Neuron (in vitro differentiated cells): ENCODE measurements around the gene TCF12.
"Not testable (repeated sequence)": the region's sequence is repeated elsewhere in the genome, so short reads cannot be mapped to it uniquely, and the experiment has no call there.

ENCODE experiments used
- H2AFZ ChIP-seq: one replicate; pipeline ENCODE4 v1.6.1; 2013; ENCODE audit warnings: low read depth, mild to moderate bottlenecking, inconsistent platforms, low read length, moderate library complexity
- H3K27me3 ChIP-seq: one replicate; pipeline ENCODE4 v1.6.1; 2013; ENCODE audit warnings: low read length; ENCODE audit not compliant: insufficient read depth
- H3K36me3 ChIP-seq: one replicate; pipeline ENCODE4 v1.6.1; 2013; ENCODE audit warnings: low read length; ENCODE audit not compliant: insufficient read depth
- H3K4me1 ChIP-seq: one replicate; pipeline ENCODE4 v1.6.1; 2013; ENCODE audit warnings: low read length; ENCODE audit not compliant: insufficient read depth
- H3K4me3 ChIP-seq: 2 replicates; pipeline ENCODE4 v1.5.1; 2013; ENCODE audit warnings: mild to moderate bottlenecking, low read length, moderate library complexity
- H3K9me3 ChIP-seq: one replicate; pipeline ENCODE4 v1.6.1; 2013; ENCODE audit warnings: low read length

Gene TCF12

DNA sequence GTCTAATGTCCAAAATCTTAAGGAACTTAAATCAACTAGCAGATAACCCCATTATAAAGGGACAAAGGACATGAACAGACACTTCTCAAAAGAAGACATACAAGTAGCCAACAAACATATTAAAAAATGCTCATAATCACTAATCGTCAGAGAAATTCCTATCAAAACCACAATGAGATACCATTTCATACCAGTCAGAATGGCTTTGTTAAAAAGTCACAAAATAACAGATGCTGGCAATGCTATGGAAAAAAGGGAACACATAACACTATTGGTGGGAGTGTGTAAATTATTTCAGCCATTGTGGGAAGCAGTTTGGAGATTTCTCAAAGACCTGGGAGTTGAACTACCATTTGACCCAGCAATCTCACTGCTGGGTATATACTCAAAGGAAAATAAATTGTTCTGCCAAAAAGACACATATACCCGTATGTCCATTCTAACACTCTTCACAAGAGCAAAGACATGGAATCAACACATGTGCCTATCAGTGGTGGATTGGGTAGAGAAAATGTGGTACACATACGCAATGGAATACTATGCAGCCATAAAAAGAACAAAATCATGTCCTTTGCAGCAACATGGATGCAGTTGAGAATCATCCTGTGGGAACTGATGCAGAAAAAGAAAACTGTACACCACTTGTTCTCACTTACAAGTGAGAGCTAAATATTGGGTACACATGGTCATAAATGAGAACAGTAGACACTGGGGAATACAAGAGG, 78.5 kb downstream of the TCF12 start:
- peaks cover 2% of the 10 kb centered on the region for H3K9me3 ChIP-seq
- H3K27me3 ChIP-seq, result no peaks in the 10 kb centered on the region
- peaks cover 11% of the 10 kb centered on the region for H3K36me3 ChIP-seq
- H3K4me3 ChIP-seq, result no peak overlapping the region
- no peak overlapping the region for H2AFZ ChIP-seq
- no peaks in the 10 kb centered on the region for H3K4me1 ChIP-seq

DNA sequence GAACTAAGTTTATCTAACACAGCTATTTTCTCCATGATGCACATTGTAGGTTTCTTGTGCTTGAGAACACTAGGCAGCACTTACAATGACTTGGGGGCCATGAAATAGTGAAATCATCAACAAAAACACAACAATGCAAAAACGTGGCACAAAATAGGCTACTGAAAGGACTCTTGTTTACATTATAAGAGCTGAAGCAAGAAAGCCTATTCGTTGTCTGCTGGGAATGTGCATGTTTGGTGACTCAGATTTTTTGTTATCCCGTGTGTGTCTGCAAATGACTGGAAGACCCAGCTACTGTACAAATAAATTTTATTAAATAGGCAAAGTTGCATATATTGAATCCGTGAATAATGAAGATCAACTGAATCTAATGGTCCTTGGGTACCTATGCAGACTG, 85.0 kb downstream of the TCF12 start:
- Histone ChIP-seq H3K27me3 (no peaks in the 10 kb centered on the region), H3K4me3 (no peak overlapping the region), H3K4me1 (no peaks in the 10 kb centered on the region), H3K9me3 (no peaks in the 10 kb centered on the region), H3K36me3 (no peaks in the 10 kb centered on the region), H2AFZ (no peak overlapping the region)

DNA sequence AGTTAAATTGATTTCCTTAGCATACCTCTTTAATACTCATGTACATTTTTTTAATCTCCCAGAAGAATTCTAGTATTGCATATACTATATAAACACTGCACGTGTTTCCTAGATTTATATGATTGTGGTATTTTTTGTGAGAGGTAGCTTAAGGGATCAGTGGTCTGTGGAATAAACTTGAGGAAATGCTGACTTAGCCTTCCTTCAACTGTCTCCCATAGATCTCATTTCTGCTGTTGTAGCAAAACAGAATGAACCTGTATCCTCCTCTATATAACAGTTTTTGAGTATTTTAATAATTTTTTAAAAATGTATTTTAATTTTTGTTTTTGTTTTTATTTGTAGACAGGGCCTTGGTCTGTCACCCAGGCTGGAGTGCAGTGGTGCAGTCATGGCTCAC, 86.8 kb downstream of the TCF12 start:
- H3K4me3 ChIP-seq, result no peak overlapping the region
- no peaks in the 10 kb centered on the region for H3K4me1 ChIP-seq
- no peak overlapping the region for H2AFZ ChIP-seq
- H3K36me3 ChIP-seq, result no peaks in the 10 kb centered on the region
- H3K9me3 ChIP-seq, result no peaks in the 10 kb centered on the region
- no peaks in the 10 kb centered on the region for H3K27me3 ChIP-seq

DNA sequence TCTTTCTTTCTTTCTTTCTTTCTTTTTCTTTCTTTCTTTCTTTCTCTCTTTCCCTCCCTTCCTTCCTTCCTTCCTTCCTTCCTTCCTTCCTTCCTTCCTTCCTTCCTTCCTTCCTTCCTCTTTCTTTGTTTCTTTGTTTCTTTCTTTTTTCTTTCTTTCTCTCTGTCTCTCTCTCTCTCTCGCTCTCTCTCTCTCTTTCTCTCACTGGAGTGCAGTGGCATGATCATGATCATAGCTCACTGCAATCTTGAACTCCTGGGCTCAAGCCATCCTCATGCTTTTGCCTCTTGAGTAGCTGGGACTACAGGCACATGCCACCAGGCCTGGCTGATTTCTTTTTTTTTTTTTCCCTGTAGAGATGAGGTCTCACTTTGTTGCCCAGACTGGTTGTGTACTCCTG, 89.4 kb downstream of the TCF12 start:
- not testable (repeated sequence) for H3K4me3 ChIP-seq, H3K4me1 ChIP-seq, H3K9me3 ChIP-seq, H3K36me3 ChIP-seq, H2AFZ ChIP-seq, H3K27me3 ChIP-seq

DNA sequence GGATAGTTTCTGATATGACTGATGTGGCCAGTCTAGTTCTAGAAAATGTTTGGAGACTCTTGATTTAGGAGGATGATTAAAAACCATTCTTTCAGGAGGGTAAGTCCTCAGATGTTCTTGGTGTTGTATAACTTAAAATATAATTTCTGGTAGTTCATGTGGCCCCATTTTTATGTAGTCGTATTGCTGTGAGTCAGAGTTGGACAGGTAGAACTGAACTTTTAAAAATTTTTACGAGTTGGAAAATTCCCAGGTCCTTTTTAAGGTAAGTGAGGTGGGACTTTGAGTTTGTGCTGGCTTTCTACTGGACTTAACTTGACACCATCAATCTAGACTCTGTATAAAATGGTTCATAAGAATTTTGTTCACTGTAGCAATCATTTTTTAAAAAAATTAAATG, 92.3 kb downstream of the TCF12 start:
- Histone ChIP-seq H2AFZ (no peak overlapping the region), H3K27me3 (no peaks in the 10 kb centered on the region), H3K9me3 (peaks cover 3% of the 10 kb centered on the region), H3K4me1 (no peaks in the 10 kb centered on the region), H3K4me3 (no peak overlapping the region), H3K36me3 (peaks cover 4% of the 10 kb centered on the region)

DNA sequence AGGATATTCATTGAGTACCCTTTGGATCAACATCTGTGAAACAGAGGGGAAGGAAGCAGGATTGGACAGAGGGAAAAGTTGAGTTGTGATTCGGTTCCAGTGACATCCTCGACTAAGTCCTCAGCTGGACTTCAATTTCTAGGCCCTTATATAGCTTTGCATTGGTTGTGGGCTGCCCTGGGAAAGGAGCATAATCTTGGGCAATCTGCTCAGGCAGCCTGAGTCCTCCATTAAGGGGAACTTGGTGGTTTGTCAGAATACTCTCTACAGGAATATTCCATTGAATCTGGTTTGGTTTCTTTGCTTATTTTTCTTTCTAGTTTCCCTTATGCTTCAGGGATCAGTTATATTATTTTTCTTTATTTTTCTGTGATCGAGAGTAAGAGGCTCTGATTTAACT, 94.1 kb downstream of the TCF12 start:
- H3K4me1 ChIP-seq, result no peaks in the 10 kb centered on the region
- H3K9me3 ChIP-seq, result peaks cover 3% of the 10 kb centered on the region
- H3K27me3 ChIP-seq, result no peaks in the 10 kb centered on the region
- H3K36me3 ChIP-seq, result peaks cover 4% of the 10 kb centered on the region
- no peak overlapping the region for H2AFZ ChIP-seq
- no peak overlapping the region for H3K4me3 ChIP-seq

DNA sequence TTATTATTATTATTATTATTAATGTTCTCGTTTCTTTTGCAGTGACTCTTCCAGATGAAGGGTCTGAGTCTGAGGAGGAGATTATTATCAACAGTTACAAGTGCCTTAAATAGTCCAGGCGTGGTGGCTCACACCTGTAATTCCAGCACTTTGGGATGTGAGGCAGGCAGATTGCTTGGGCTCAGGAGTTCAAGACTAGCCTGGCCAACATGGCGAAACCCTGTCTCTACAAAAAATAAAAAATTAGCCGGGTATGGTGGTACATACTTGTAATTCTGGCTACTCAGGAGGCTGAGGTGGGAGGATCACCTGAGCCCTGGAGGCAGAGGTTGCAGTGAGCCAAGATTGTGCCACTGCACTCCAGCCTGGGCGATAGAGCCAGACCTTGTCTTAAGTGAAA, 96.5 kb downstream of the TCF12 start:
- H3K4me3 ChIP-seq, H3K9me3 ChIP-seq, H2AFZ ChIP-seq, H3K27me3 ChIP-seq, H3K36me3 ChIP-seq, H3K4me1 ChIP-seq: not testable (repeated sequence)

DNA sequence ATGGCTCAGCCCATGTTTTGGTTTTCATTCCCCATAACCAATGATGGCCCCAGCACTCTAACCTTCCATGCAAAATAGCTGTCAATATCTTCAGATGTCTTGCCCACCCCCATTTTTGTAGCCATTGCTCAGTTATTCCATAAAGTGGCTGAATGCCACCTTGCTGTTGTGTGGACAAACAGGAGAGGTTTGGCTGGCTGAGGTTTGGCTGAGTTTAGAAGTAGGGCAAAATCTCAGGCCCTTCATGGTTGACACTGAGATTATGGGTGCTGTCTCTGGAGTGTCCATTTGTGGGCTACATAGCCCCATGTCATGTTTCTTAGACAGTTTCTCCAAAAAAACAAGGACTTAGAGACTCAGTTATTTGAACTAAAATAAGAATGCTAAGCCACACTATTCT, 96.9 kb downstream of the TCF12 start:
- H2AFZ ChIP-seq, result no peak overlapping the region
- peaks cover 3% of the 10 kb centered on the region for H3K9me3 ChIP-seq
- no peaks in the 10 kb centered on the region for H3K4me1 ChIP-seq
- H3K4me3 ChIP-seq, result no peak overlapping the region
- H3K27me3 ChIP-seq, result no peaks in the 10 kb centered on the region
- peaks cover 4% of the 10 kb centered on the region for H3K36me3 ChIP-seq

DNA sequence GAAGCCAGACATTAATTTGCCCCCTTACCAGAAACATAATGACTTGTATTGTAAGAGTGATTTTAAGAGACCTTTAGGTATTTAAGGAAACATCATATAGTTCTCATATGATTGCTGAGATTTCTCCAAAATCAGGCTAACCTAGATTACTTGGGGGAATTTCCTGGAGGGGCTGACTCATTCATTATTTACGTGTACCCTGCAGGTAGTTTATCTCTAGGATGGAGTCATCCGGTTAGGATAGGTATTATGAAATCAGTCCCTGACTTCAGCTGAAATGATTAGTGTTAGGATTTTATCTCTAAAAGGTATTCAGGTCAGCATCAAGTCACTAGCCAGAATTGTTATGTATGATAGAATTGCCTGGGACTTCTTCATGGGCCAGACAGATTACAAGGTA, 97.5 kb downstream of the TCF12 start:
- Histone ChIP-seq H3K4me1 (no peaks in the 10 kb centered on the region), H3K36me3 (peaks cover 4% of the 10 kb centered on the region), H2AFZ (no peak overlapping the region), H3K4me3 (no peak overlapping the region), H3K9me3 (peaks cover 3% of the 10 kb centered on the region), H3K27me3 (no peaks in the 10 kb centered on the region)

DNA sequence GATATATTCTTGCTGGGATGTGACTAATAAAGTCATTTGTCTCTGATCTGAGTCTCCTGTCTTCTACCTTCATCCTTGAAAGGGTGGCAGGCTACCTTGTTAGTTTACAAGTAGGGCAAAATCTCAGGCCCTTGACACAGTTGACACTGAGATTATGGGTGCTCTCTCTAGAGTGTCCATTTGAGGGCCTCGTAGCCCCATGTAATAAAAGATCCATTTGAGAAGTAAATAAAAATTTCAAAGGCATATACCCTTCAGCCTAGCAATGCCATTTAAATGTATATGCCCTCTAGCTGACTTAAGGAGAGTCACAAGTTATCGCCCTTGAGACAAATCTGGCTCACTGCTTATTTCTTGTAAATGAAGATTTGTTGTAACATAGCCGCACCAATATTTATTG, 98.6 kb downstream of the TCF12 start:
- Histone ChIP-seq H3K36me3 (no peaks in the 10 kb centered on the region), H2AFZ (no peak overlapping the region), H3K9me3 (peaks cover 3% of the 10 kb centered on the region), H3K27me3 (no peaks in the 10 kb centered on the region), H3K4me1 (no peaks in the 10 kb centered on the region), H3K4me3 (no peak overlapping the region)

DNA sequence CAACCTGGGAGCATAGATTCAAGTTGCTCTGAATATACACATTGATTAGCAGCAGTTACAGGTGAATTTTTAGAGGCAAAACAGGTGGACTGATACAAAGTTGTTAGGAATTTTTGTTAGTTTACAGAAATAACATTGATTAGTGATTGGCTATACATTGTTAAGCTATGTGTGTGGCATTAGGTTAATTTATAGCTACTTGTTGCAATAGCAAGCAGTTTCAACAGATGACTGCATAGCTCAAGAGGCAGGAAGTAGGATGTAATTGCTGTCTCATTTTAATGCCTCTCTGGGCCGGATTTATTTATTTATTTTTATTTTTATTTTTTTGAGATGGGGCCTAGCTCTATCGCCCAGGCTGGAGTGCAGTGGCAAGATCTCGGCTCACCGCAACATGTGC, 99.7 kb downstream of the TCF12 start:
- Histone ChIP-seq H3K4me1 (no peaks in the 10 kb centered on the region), H3K36me3 (no peaks in the 10 kb centered on the region), H3K9me3 (peaks cover 3% of the 10 kb centered on the region), H2AFZ (no peak overlapping the region), H3K27me3 (no peaks in the 10 kb centered on the region), H3K4me3 (no peak overlapping the region)

DNA sequence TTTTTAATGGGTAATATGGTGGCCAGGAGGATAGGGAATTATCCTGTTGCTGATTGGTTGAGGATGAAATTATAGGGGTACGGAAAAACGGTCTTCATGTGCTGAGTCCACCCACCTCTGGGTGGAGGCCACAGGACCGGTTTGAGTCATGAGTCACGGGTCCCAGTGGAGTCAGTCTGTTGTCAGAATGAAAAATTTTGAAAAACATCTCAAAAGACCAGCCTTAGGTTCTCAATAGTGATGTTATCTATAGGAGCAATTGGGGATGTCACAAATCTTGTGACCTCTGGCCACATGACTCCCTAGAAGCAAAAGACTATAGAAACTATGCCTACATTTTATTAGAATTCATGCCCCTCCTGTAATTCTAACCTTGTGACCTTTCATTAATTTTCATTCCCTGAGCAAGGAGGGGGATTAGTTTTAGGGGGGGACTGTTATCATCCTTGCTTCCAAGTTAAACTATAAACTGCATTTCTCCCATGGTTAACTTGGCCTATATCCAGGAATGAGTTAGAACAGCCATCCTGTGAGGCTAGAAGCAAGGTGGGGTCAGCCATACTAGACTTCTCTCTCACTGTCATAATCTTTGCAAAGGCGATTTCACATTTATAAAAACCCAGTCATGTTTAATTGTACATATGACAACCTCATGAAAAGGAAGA, 101.2 kb downstream of the TCF12 start:
- Histone ChIP-seq H3K4me1 (no peaks in the 10 kb centered on the region), H2AFZ (no peak overlapping the region), H3K36me3 (no peaks in the 10 kb centered on the region), H3K9me3 (peaks cover 6% of the 10 kb centered on the region), H3K27me3 (no peaks in the 10 kb centered on the region), H3K4me3 (no peak overlapping the region)

DNA sequence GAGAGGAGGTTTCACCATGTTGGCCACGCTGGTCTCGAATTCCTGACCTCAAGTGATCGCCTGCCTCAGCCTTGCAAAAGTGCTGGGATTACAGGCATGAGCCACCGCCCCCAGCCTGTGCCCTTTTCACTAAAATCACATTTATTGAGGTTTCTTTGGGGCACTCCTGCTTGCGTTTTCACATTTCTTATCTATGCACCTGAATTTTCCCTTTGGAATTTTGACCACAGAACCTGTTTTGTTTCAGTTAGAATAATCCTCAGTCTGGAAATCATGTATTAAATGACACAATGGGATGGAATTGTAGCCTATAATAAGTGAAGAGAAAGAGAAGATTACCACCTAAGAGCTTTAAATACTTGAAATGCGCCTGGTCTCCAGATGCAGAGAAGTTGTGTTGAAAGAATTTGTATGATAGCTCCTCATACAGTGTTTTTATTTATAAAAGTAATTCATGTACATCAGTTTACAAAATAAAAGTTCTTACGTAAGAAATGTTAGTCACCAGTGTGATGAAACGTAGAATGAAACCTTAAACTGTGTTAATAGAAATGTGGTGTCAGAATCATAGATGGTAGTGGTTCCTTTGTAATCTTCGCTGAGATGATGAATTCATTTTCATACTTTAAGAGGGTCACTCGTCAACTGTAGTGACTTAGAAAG, 107.0 kb downstream of the TCF12 start:
- Histone ChIP-seq H3K9me3 (peaks cover 10% of the 10 kb centered on the region), H2AFZ (no peak overlapping the region)

More for the DNA sequence above, 107.0 kb downstream of the TCF12 start:
- no peak overlapping the region for H3K4me3 ChIP-seq
- no peaks in the 10 kb centered on the region for H3K4me1 ChIP-seq
- H3K36me3 ChIP-seq, result no peaks in the 10 kb centered on the region
- H3K27me3 ChIP-seq, result no peaks in the 10 kb centered on the region
